ENCODE measurements around the gene PLXND1.

DNA sequence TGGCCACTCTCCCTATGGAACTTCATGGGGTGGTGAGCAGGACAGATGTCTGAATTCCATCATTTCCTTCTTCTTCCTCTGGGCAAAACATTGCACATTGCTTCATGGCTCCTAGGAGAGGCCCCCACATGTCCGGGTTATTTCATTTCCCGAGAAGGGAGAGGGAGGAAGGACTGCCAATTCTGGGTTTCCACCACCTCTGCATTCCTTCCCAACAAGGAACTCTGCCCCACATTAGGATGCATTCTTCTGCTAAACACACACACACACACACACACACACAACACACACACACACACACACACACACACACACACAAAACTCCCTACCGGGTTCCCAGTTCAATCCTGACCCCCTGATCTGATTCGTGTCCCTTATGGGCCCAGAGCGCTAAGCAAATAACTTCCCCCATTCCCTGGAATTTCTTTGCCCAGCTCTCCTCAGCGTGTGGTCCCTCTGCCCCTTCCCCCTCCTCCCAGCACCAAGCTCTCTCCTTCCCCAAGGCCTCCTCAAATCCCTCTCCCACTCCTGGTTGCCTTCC lies 76.2 kb downstream of the PLXND1 start:
- TF ChIP-seq POLR2A (IDR thresholded peaks at IDR 0.05; ENCODE audit: low read depth, low read length) (no peak), POLR2AphosphoS5 (IDR thresholded peaks at IDR 0.05; ENCODE audit: low read depth, low read length) (no peak), TAF1 (IDR thresholded peaks at IDR 0.05; ENCODE audit: borderline replicate concordance, low read depth, low read length) (no peak)

Measured in GM12892 (cell line).